ENCODE measurements around the gene TRIM46.
"Not testable (repeated sequence)": the region's sequence is repeated elsewhere in the genome, so short reads cannot be mapped to it uniquely, and the experiment has no call there.

TRIM46 gene

GRCh38 chr1:155232001-155232978, 58.6 kb downstream of the TRIM46 start:
- not testable (repeated sequence) for DNase-seq

GRCh38 chr1:155233502-155233901, 59.9 kb downstream of the TRIM46 start:
- not testable (repeated sequence) for DNase-seq

Measured in NCI-H2171 (cell line).